Astrocyte of the hippocampus (primary cell): ENCODE measurements around the gene KIF1C.
"Not testable (repeated sequence)": the region's sequence is repeated elsewhere in the genome, so short reads cannot be mapped to it uniquely, and the experiment has no call there.

Experiments
- DNase-seq: peaks from one replicate; pipeline ENCODE4 v3.0.0; 2011; ENCODE audit warnings: low read depth, low spot score

KIF1C gene

GRCh38 chr17:5044630-5045029, 46.9 kb downstream of the KIF1C start:
- DNase-seq: no peak

- DNase-seq: no peak
These were observed 47.7 kb downstream of the KIF1C start for GRCh38 chr17:5045496-5045895.

GRCh38 chr17:5047446-5047845, 49.7 kb downstream of the KIF1C start:
- DNase-seq: no peak

GRCh38 chr17:5049314-5049841, 51.6 kb downstream of the KIF1C start:
- no peak for DNase-seq

- DNase-seq: no peak
These were observed 52.5 kb downstream of the KIF1C start for GRCh38 chr17:5050278-5050677.

DNA sequence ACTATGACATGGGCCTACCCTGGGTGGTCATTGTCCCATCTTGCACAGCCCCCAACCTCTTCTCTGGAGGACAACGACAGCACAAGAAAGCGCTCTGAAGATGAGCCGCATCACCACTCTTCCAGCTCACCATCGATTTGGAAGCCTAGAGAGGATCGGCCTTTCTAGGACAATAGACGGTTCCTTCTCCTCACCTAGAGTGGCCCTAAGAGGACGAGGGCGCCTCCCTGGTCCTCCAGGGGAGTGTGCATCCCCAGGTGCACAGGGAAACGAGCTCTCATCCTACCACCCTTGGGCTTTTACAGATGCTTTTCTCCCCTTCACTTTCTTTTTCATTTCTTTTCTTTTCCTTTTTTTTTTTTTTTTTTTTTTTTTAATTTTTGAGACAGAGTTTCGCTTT, 57.8 kb downstream of the KIF1C start:
- no peak for DNase-seq

GRCh38 chr17:5065227-5065744, 67.5 kb downstream of the KIF1C start:
- peak; percentile 49 for DNase-seq

DNA sequence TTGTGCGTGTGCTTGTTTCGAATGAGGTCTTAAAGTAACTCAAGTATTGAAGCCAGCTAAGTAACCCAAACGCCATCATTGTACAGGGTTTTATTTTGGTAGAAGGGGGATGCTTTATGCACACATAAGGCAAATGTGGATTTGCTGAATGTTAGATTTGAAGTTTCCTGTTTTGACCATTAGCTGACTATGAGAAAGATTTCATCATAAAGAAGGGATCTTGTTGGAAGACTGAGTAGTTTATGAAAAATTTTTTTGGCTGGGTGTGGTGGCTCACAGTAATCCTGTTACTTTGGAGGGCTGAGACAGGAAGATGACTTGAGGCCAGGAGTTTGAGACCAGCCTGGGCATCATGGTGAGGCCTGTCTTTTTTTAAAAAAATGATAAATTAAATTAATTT, 70.5 kb downstream of the KIF1C start:
- no peak for DNase-seq

- DNase-seq: no peak
These were observed 72.0 kb downstream of the KIF1C start for GRCh38 chr17:5069724-5070123.

DNA sequence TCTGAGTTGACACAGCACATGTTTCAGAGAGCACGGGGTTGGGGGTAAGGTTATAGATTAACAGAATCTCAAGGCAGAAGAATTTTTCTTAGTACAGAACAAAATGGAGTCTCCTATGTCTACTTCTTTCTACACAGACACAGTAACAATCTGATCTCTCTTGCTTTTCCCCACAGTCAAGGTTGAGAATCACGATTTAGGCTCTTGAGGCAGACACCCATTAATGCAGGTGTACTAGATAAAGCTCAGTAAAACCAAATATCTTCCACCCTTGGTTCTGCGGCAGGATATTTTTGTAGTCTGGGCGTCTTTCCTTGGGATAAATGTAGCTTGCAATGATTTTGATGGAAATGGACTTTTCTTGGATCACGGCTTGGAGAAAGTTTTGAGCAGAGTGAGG, 77.7 kb downstream of the KIF1C start:
- not testable (repeated sequence) for DNase-seq

DNA sequence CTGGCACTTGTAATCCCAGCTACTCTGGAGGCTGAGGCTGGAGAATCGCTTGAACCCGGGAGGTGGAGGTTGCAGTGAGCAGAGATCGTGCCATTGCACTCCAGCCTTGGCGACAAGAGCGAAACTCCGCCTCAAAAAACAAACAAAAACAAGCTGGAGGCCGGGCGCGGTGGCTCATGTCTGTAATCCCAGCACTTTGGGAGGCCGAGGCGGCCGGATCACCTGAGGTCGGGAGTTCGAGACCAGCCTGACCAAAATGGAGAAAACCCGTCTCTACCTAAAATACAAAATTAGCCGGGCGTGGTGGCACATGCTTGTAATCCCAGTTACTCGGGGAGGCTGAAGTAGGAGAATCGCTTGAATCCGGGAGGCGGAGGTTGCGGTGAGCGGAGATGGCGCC, 79.5 kb downstream of the KIF1C start:
- not testable (repeated sequence) for DNase-seq

GRCh38 chr17:5077781-5078105, 80.0 kb downstream of the KIF1C start:
- DNase-seq: no peak
